A549 (cell line): Measurements from ENCODE around the gene CD163. TPM values are rescaled to one million over a fixed set of nuclear protein-coding genes. Genes with fewer than 3 reads are reported as not detected.
A peak's percentile ranks its signal among the peaks of the same experiment; 100 is the strongest.

Experiments
- ATAC-seq, 2 experiments: fragments of 200-7000 bp in 1 of 2; fragments of >200 bp in 1 of 2; cut with Nextera tagmentation in 1 of 2; cut with Tn5 transposase in 1 of 2; 3 replicates each; pipeline versions ENCODE4 v1.8.0 to v1.9.1; 2018 to 2020; ENCODE audit warnings: mild to moderate bottlenecking in 1 of 2, moderate library complexity in 1 of 2
- CTCF ChIA-PET: fragments of 300-600 bp; sonication (Branson Sonifier 250); formaldehyde crosslinking; extraction: SDS; loops from one replicate; lab custom pipeline; 2021; ENCODE audit warnings: antibody characterized with exemption, inconsistent platforms; lab: Yijun Ruan, JAX
- POLR2A ChIA-PET: fragments of 350-600 bp; formaldehyde crosslinking; extraction: SDS; loops from one replicate; lab custom pipeline; 2021; ENCODE audit warnings: antibody characterized with exemption, inconsistent platforms; lab: Yijun Ruan, JAX
- DNase-seq, 2 experiments: peaks; one replicate each; pipeline versions ENCODE4 v3.0.0 to v3.0.0-alpha.2; 2011 to 2016; ENCODE audit warnings: low read depth in 1 of 2, low spot score in 1 of 2
- FAIRE-seq: peaks from 2 replicates; lab custom pipeline; 2011; peaks lifted over from hg19 to GRCh38; lab: Jason Lieb, UNC
- H3K27ac ChIP-seq, 2 experiments: fragments of >200 bp; sonication (Bioruptor Twin); formaldehyde crosslinking; 3 replicates each; pipeline ENCODE4 v1.5.1; 2016 to 2017
- H3K4me1 ChIP-seq: fragments of >200 bp; sonication (Bioruptor Twin); formaldehyde crosslinking; 3 replicates; pipeline ENCODE4 v1.6.1; 2016
- H3K4me2 ChIP-seq: fragments of >200 bp; sonication (Bioruptor Twin); formaldehyde crosslinking; 3 replicates; pipeline ENCODE4 v1.6.1; 2016
- H3K4me3 ChIP-seq: fragments of >200 bp; sonication (Bioruptor Twin); formaldehyde crosslinking; 3 replicates; pipeline ENCODE4 v1.5.1; 2016
- H3K9me3 ChIP-seq: fragments of >200 bp; sonication (Bioruptor Twin); formaldehyde crosslinking; 3 replicates; pipeline ENCODE4 v1.6.1; 2016
- EHF ChIP-seq: fragments of 250-450 bp; sonication (Bioruptor Pico); IDR thresholded peaks from 2 replicates; pipeline ENCODE4 v1.5.0; 2020; ENCODE audit warnings: mild to moderate bottlenecking
- FOSB ChIP-seq: fragments of 250-450 bp; sonication (Bioruptor Pico); IDR thresholded peaks from 2 replicates; pipeline ENCODE4 v1.5.0; 2020; ENCODE audit warnings: mild to moderate bottlenecking, moderate library complexity
- FOSL2 ChIP-seq, 2 experiments: fragments of 450-650 bp in 1 of 2; fragments of >200 bp in 1 of 2; sonication (Bioruptor Twin) in 1 of 2; formaldehyde crosslinking; IDR thresholded peaks; 2 replicates each; pipeline versions ENCODE4 v1.5.0 to v1.6.1; 2016 to 2020; ENCODE audit warnings: mild to moderate bottlenecking in 1 of 2, moderate library complexity in 1 of 2
- FOXS1 ChIP-seq: fragments of 250-450 bp; sonication (Bioruptor Pico); IDR thresholded peaks from 2 replicates; pipeline ENCODE4 v1.5.0; 2020; ENCODE audit warnings: mild to moderate bottlenecking, moderate library complexity
- GATA3 ChIP-seq: IDR thresholded peaks from 2 replicates; pipeline ENCODE4 v1.6.1; 2012; ENCODE audit warnings: borderline replicate concordance
- HDAC2 ChIP-seq: fragments of 200-600 bp; sonication (generic); IDR thresholded peaks from 2 replicates; pipeline ENCODE4 v1.6.1; 2016
- HOXA7 ChIP-seq: fragments of 250-450 bp; sonication (Bioruptor Pico); IDR thresholded peaks from 2 replicates; pipeline ENCODE4 v1.5.0; 2020; ENCODE audit warnings: mild to moderate bottlenecking, moderate library complexity
- HOXB13 ChIP-seq: fragments of 250-450 bp; sonication (Bioruptor Pico); IDR thresholded peaks from 2 replicates; pipeline ENCODE4 v1.5.0; 2020; ENCODE audit warnings: low read depth, mild to moderate bottlenecking, moderate library complexity
- JUN ChIP-seq, 2 experiments: fragments of >200 bp; sonication (Bioruptor Twin); formaldehyde crosslinking; IDR thresholded peaks; 2 replicates in 1 of 2; 3 replicates in 1 of 2; pipeline ENCODE4 v1.6.1; 2016 to 2017
- JUNB ChIP-seq: fragments of >200 bp; sonication (Bioruptor Twin); formaldehyde crosslinking; IDR thresholded peaks from 2 replicates; pipeline ENCODE4 v1.6.1; 2016
- MYC ChIP-seq: IDR thresholded peaks from 2 replicates; pipeline ENCODE4 v1.6.1; 2012; ENCODE audit warnings: mild to moderate bottlenecking, inconsistent platforms, low read length, improper control_type of control experiment, borderline replicate concordance
- RNF2 ChIP-seq: fragments of 200-600 bp; sonication (generic); IDR thresholded peaks from 2 replicates; pipeline ENCODE4 v1.6.1; 2016; ENCODE audit warnings: low read depth, mild to moderate bottlenecking, antibody characterized with exemption, moderate library complexity, borderline replicate concordance
- SREBF2 ChIP-seq: fragments of 450-650 bp; IDR thresholded peaks from 2 replicates; pipeline ENCODE4 v1.6.1; 2014; ENCODE audit warnings: mild to moderate bottlenecking, moderate library complexity
- TP53 ChIP-seq: fragments of 250-450 bp; sonication (Bioruptor Pico); IDR thresholded peaks from 2 replicates; pipeline ENCODE4 v1.5.0; 2021; ENCODE audit warnings: mild to moderate bottlenecking, moderate library complexity
- ZSCAN20 ChIP-seq: fragments of 250-450 bp; sonication (Bioruptor Pico); IDR thresholded peaks from 2 replicates; pipeline ENCODE4 v1.8.0; 2022; ENCODE audit warnings: mild to moderate bottlenecking, moderate library complexity
- WGBS: methylation state at CpG from one replicate; pipeline ENCODE4 v1.1.6; 2017; ENCODE audit errors: missing lambda C conversion rate; 5-methylcytosine and 5-hydroxymethylcytosine counted together
- polyA plus RNA-seq, 4 experiments: library from polyadenylated mRNA; depleted of rRNA in 3 of 4; stranded (reverse); fragments of >200 nt; fragmentation: RNase III in 1 of 4; extraction: RNeasy Plus Mini Kit Qiagen cat#74134 plus additional on column Dnase treatment in 1 of 4; gene quantifications; 2 replicates in 3 of 4; 3 replicates in 1 of 4; pipeline ENCODE4 v1.2.3, GENCODE V29; 2011 to 2017
- TF ChIP-seq, protein P1 (sequence below): fragments of >200 bp; sonication (Bioruptor Twin); formaldehyde crosslinking; IDR thresholded peaks from 3 replicates; pipeline ENCODE4 v1.6.1; 2016
- TF ChIP-seq, protein P2 (sequence below): fragments of >200 bp; sonication (Bioruptor Twin); formaldehyde crosslinking; IDR thresholded peaks from 3 replicates; pipeline ENCODE4 v1.5.1; 2016
- TF ChIP-seq, protein P3 (sequence below): fragments of 200-600 bp; sonication (generic); IDR thresholded peaks from 2 replicates; pipeline ENCODE4 v1.6.1; 2016; ENCODE audit warnings: antibody characterized with exemption, mild to moderate bottlenecking, moderate library complexity
- TF ChIP-seq, protein P4 (sequence below): IDR thresholded peaks from 2 replicates; pipeline ENCODE4 v1.6.1; 2012
- TF ChIP-seq, protein P5 (sequence below): IDR thresholded peaks from 2 replicates; pipeline ENCODE4 v1.6.1; 2012
- TF ChIP-seq, protein P6 (sequence below): fragments of 250-450 bp; sonication (Bioruptor Pico); IDR thresholded peaks from 2 replicates; pipeline ENCODE4 v1.5.0; 2020; ENCODE audit warnings: low read depth, mild to moderate bottlenecking, moderate library complexity

CD163 gene
- polyA plus RNA-seq, 2 of the 4 experiments (the other 2 are of a cell fraction), result not detected

DNA sequence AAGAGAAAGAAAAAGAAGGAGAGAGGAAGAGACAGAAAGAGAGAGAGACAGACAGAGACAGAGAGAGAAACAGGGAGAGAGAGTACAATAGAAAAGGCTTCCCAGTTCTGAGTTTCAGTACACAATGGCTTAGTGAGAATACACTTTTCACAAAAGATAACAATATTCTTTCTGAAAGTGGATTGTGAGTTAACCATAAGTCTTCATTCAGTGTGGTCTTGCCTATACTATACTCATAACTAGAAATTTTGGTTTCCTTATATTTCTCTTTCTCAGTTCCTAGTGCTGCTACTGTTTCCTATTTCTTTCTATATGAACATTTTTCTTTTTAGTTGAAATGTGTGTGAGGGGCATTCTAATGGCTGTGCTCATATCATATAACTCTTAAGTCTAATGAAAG is 68.9 kb downstream of the CD163 start:
- Histone ChIP-seq H3K4me1 (peaks cover 8% of the 10 kb centered on the region), H3K4me3 (no peak overlapping the region), H3K27ac (no peak overlapping the region), H3K4me2 (no peak overlapping the region), H3K9me3 (no peaks in the 10 kb centered on the region)
- DNase-seq (no peak), FAIRE-seq (no peak), ATAC-seq (no peak)
- POLR2A ChIA-PET, result no interaction called here
- CTCF ChIA-PET, result interaction anchor here (1.7 kb wide), 1 partner anchor 26 kb away, joined by 4 read pairs; no protein-coding TSS in a partner anchor
- TF ChIP-seq, protein P1, sequence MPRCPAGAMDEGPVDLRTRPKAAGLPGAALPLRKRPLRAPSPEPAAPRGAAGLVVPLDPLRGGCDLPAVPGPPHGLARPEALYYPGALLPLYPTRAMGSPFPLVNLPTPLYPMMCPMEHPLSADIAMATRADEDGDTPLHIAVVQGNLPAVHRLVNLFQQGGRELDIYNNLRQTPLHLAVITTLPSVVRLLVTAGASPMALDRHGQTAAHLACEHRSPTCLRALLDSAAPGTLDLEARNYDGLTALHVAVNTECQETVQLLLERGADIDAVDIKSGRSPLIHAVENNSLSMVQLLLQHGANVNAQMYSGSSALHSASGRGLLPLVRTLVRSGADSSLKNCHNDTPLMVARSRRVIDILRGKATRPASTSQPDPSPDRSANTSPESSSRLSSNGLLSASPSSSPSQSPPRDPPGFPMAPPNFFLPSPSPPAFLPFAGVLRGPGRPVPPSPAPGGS, result no peak

DNA sequence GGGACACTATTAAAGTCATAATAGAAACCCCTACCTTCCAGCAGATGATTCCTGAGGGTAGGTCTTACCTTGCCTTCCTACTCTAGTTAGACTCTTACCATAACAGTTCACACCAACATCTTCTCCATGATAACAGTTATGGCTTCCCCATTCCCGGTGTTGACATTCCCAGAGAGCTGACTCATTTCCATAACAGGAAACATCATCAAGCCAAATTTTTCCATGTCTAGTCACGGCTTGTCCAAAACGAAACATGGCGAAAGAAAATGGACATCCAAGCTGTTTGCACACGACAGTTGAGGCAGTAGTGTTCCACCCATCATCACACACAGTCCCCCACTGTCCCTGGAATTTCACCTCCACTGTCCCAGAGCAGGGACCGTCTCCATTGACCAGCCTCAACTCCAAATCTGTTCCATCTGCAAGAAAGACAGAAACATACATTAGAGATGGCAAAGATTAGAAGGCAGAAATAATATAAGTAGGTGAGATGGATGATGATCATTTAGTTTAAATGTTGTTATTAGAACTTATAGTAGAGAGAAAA is 70.2 kb downstream of the CD163 start:
- WGBS, result 3% methylated on average over 6 of the region's 6 CpGs
- ChIA-PET CTCF (interaction anchor here (1.7 kb wide), 1 partner anchor 28 kb away, joined by 4 read pairs; no protein-coding TSS in a partner anchor), POLR2A (no interaction called here)
- Histone ChIP-seq H3K4me1 (peaks cover 8% of the 10 kb centered on the region), H3K9me3 (no peaks in the 10 kb centered on the region), H3K4me2 (peak overlapping the region; percentile 63), H3K27ac (peak overlapping the region; percentile 41 to 68; a peak in 3 of 6 replicates), H3K4me3 (peak overlapping the region; percentile 2; the same call in 1 of the 3 replicates)
- peak; percentile 63 for FAIRE-seq
- DNase-seq, result peak; percentile 42 to 78
- TF ChIP-seq EHF, result 0 out of 2 replicates have a peak, but pooled peaks have one; percentile 22
- no peak for TF ChIP-seq FOSB
- TF ChIP-seq FOSL2 (IDR thresholded peaks at IDR 0.05), result peak; percentile 69
- TF ChIP-seq FOSL2 (CRISPR knock-in tag; IDR thresholded peaks at IDR 0.05), result peak; percentile 94
- no peak for TF ChIP-seq HOXB13 (CRISPR knock-in tag)
- TF ChIP-seq MYC, result no peak
- TF ChIP-seq JUNB, result peak; percentile 38; the same call in 1 of the 2 replicates
- TF ChIP-seq JUN (IDR thresholded peaks at IDR 0.05), result no peak
- 0 out of 2 replicates have a peak, but pooled peaks have one; percentile 70 for TF ChIP-seq TP53 (CRISPR knock-in tag)
- no peak for TF ChIP-seq ZSCAN20 (CRISPR knock-in tag)
- no peak; the same call in 1 of the 2 replicates for TF ChIP-seq GATA3
- TF ChIP-seq, protein P2, sequence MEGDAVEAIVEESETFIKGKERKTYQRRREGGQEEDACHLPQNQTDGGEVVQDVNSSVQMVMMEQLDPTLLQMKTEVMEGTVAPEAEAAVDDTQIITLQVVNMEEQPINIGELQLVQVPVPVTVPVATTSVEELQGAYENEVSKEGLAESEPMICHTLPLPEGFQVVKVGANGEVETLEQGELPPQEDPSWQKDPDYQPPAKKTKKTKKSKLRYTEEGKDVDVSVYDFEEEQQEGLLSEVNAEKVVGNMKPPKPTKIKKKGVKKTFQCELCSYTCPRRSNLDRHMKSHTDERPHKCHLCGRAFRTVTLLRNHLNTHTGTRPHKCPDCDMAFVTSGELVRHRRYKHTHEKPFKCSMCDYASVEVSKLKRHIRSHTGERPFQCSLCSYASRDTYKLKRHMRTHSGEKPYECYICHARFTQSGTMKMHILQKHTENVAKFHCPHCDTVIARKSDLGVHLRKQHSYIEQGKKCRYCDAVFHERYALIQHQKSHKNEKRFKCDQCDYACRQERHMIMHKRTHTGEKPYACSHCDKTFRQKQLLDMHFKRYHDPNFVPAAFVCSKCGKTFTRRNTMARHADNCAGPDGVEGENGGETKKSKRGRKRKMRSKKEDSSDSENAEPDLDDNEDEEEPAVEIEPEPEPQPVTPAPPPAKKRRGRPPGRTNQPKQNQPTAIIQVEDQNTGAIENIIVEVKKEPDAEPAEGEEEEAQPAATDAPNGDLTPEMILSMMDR, result no peak
- TF ChIP-seq, protein P3, sequence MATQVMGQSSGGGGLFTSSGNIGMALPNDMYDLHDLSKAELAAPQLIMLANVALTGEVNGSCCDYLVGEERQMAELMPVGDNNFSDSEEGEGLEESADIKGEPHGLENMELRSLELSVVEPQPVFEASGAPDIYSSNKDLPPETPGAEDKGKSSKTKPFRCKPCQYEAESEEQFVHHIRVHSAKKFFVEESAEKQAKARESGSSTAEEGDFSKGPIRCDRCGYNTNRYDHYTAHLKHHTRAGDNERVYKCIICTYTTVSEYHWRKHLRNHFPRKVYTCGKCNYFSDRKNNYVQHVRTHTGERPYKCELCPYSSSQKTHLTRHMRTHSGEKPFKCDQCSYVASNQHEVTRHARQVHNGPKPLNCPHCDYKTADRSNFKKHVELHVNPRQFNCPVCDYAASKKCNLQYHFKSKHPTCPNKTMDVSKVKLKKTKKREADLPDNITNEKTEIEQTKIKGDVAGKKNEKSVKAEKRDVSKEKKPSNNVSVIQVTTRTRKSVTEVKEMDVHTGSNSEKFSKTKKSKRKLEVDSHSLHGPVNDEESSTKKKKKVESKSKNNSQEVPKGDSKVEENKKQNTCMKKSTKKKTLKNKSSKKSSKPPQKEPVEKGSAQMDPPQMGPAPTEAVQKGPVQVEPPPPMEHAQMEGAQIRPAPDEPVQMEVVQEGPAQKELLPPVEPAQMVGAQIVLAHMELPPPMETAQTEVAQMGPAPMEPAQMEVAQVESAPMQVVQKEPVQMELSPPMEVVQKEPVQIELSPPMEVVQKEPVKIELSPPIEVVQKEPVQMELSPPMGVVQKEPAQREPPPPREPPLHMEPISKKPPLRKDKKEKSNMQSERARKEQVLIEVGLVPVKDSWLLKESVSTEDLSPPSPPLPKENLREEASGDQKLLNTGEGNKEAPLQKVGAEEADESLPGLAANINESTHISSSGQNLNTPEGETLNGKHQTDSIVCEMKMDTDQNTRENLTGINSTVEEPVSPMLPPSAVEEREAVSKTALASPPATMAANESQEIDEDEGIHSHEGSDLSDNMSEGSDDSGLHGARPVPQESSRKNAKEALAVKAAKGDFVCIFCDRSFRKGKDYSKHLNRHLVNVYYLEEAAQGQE, result no peak
- TF ChIP-seq FOXS1, result peak; percentile 87; the same call in 1 of the 2 replicates
- TF ChIP-seq, protein P4, sequence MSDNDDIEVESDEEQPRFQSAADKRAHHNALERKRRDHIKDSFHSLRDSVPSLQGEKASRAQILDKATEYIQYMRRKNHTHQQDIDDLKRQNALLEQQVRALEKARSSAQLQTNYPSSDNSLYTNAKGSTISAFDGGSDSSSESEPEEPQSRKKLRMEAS, result 0 out of 2 replicates have a peak, but pooled peaks have one; percentile 46
- TF ChIP-seq, protein P5, sequence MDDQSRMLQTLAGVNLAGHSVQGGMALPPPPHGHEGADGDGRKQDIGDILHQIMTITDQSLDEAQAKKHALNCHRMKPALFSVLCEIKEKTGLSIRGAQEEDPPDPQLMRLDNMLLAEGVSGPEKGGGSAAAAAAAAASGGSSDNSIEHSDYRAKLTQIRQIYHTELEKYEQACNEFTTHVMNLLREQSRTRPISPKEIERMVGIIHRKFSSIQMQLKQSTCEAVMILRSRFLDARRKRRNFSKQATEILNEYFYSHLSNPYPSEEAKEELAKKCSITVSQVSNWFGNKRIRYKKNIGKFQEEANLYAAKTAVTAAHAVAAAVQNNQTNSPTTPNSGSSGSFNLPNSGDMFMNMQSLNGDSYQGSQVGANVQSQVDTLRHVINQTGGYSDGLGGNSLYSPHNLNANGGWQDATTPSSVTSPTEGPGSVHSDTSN, result no peak
- no peak for TF ChIP-seq HDAC2
- TF ChIP-seq, protein P6, sequence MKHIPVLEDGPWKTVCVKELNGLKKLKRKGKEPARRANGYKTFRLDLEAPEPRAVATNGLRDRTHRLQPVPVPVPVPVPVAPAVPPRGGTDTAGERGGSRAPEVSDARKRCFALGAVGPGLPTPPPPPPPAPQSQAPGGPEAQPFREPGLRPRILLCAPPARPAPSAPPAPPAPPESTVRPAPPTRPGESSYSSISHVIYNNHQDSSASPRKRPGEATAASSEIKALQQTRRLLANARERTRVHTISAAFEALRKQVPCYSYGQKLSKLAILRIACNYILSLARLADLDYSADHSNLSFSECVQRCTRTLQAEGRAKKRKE (CRISPR knock-in tag), result no peak; the same call in 1 of the 2 replicates
- TF ChIP-seq SREBF2, result no peak
- no peak for TF ChIP-seq HOXA7 (CRISPR knock-in tag)
- TF ChIP-seq RNF2, result no peak
- peak; percentile 84 to 90 for ATAC-seq
